SK-N-SH treated with all-trans-retinoic acid at 6 μM for 48 hours (cell line): ENCODE measurements around the gene RBM39.
"Not testable (repeated sequence)": the region's sequence is repeated elsewhere in the genome, so short reads cannot be mapped to it uniquely, and the experiment has no call there.

Source experiments
- ATAC-seq: fragments of 200-7000 bp; cut with Tn5 transposase; 3 replicates; pipeline ENCODE4 v1.9.1; 2020; ENCODE audit warnings: mild to moderate bottlenecking, moderate library complexity
- ARNTL ChIP-seq: fragments of 450-650 bp; formaldehyde crosslinking; IDR thresholded peaks from 2 replicates; pipeline ENCODE4 v1.5.0; 2020; ENCODE audit warnings: low read depth, mild to moderate bottlenecking, moderate library complexity, borderline replicate concordance
- BACH2 ChIP-seq: fragments of 250-450 bp; sonication (Bioruptor Pico); IDR thresholded peaks from 2 replicates; pipeline ENCODE4 v1.9.0; 2021; ENCODE audit warnings: mild to moderate bottlenecking, borderline replicate concordance
- CSDC2 ChIP-seq: fragments of 250-450 bp; sonication (Bioruptor Pico); IDR thresholded peaks from 2 replicates; pipeline ENCODE4 v1.5.0; 2020; ENCODE audit warnings: mild to moderate bottlenecking, moderate library complexity
- CSRNP3 ChIP-seq: fragments of 250-450 bp; sonication (Bioruptor Pico); IDR thresholded peaks from 2 replicates; pipeline ENCODE4 v1.5.1; 2021; ENCODE audit warnings: mild to moderate bottlenecking, moderate library complexity
- ESRRG ChIP-seq: fragments of 250-450 bp; sonication (Bioruptor Pico); IDR thresholded peaks from 2 replicates; pipeline ENCODE4 v1.6.1; 2021; ENCODE audit warnings: mild to moderate bottlenecking
- GLIS3 ChIP-seq: fragments of 250-450 bp; sonication (Bioruptor Pico); IDR thresholded peaks from 2 replicates; pipeline ENCODE4 v1.5.0; 2020; ENCODE audit warnings: mild to moderate bottlenecking, moderate library complexity
- ISL1 ChIP-seq: fragments of 250-450 bp; sonication (Bioruptor Pico); IDR thresholded peaks from 2 replicates; pipeline ENCODE4 v2.1.2; 2022; ENCODE audit warnings: mild to moderate bottlenecking, moderate library complexity
- PATZ1 ChIP-seq: fragments of 250-450 bp; sonication (Bioruptor Pico); IDR thresholded peaks from 2 replicates; pipeline ENCODE4 v1.8.0; 2020; ENCODE audit warnings: mild to moderate bottlenecking, moderate library complexity, borderline replicate concordance
- POU6F1 ChIP-seq: fragments of 250-450 bp; sonication (Bioruptor Pico); IDR thresholded peaks from 2 replicates; pipeline ENCODE4 v1.8.0; 2021; ENCODE audit warnings: low read depth, mild to moderate bottlenecking, moderate library complexity, borderline replicate concordance
- PPARA ChIP-seq: fragments of 250-450 bp; sonication (Bioruptor Pico); IDR thresholded peaks from 2 replicates; pipeline ENCODE4 v1.5.0; 2020; ENCODE audit warnings: mild to moderate bottlenecking, borderline replicate concordance
- RARB ChIP-seq: fragments of 250-450 bp; sonication (Bioruptor Pico); IDR thresholded peaks from 2 replicates; pipeline ENCODE4 v1.8.0; 2021; ENCODE audit warnings: mild to moderate bottlenecking, moderate library complexity
- SNAI2 ChIP-seq: fragments of 250-450 bp; sonication (Bioruptor Pico); IDR thresholded peaks from 2 replicates; pipeline ENCODE4 v1.5.0; 2020; ENCODE audit warnings: mild to moderate bottlenecking, moderate library complexity
- TCF4 ChIP-seq: fragments of 250-450 bp; sonication (Bioruptor Pico); IDR thresholded peaks from 2 replicates; pipeline ENCODE4 v1.8.0; 2021; ENCODE audit warnings: mild to moderate bottlenecking, moderate library complexity, borderline replicate concordance
- TOX ChIP-seq: fragments of 250-450 bp; sonication (Bioruptor Pico); IDR thresholded peaks from 2 replicates; pipeline ENCODE4 v1.8.0; 2021; ENCODE audit warnings: mild to moderate bottlenecking, moderate library complexity, borderline replicate concordance
- TSHZ2 ChIP-seq: fragments of 250-450 bp; sonication (Bioruptor Pico); IDR thresholded peaks from 2 replicates; pipeline ENCODE4 v1.5.0; 2020; ENCODE audit warnings: mild to moderate bottlenecking, moderate library complexity
- ZC3H10 ChIP-seq: fragments of 250-450 bp; sonication (Bioruptor Pico); IDR thresholded peaks from 2 replicates; pipeline ENCODE4 v1.5.1; 2021; ENCODE audit warnings: mild to moderate bottlenecking, moderate library complexity
- ZFP3 ChIP-seq: fragments of 250-450 bp; sonication (Bioruptor Pico); IDR thresholded peaks from 2 replicates; pipeline ENCODE4 v1.5.0; 2020; ENCODE audit warnings: mild to moderate bottlenecking, moderate library complexity
- ZFP30 ChIP-seq: fragments of 450-650 bp; formaldehyde crosslinking; IDR thresholded peaks from 2 replicates; pipeline ENCODE4 v1.5.0; 2022; ENCODE audit warnings: mild to moderate bottlenecking, moderate library complexity
- ZNF565 ChIP-seq: fragments of 450-650 bp; formaldehyde crosslinking; conservative IDR thresholded peaks from 2 replicates; pipeline ENCODE4 v1.5.0; 2020; ENCODE audit warnings: low read depth, mild to moderate bottlenecking, moderate library complexity
- ZNF70 ChIP-seq: fragments of 450-650 bp; formaldehyde crosslinking; IDR thresholded peaks from 2 replicates; pipeline ENCODE4 v1.5.0; 2020; ENCODE audit warnings: mild to moderate bottlenecking, moderate library complexity
- ZNF8 ChIP-seq: fragments of 450-650 bp; formaldehyde crosslinking; IDR thresholded peaks from 2 replicates; pipeline ENCODE4 v1.5.0; 2020; ENCODE audit warnings: mild to moderate bottlenecking, moderate library complexity
- TF ChIP-seq, protein P1 (sequence below): fragments of 250-450 bp; sonication (Bioruptor Pico); IDR thresholded peaks from 2 replicates; pipeline ENCODE4 v1.5.1; 2020; ENCODE audit warnings: low read depth, mild to moderate bottlenecking, moderate library complexity

RBM39 gene

DNA sequence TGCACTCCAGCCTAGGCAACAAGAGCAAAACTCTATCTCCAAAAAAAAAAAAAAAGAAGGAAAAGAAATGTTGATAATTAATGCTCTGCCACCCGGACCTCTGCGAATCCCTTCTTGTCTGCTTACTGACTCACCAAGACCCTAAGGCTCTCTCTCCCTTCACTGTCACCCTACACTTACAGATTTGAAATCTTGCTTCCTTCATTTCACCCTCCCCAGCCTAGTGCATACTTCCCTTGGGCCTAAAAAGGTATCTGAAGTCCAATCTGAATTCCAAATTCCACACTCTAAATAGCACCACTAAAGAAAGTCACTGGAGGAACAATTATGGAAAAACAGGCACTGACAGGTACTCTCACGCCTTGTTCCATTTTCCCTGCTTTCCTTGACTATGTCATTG lies 20.4 kb upstream of the RBM39 start:
- ATAC-seq, result no peak
- TF ChIP-seq TOX (CRISPR knock-in tag), result no peak
- TF ChIP-seq, protein P1, sequence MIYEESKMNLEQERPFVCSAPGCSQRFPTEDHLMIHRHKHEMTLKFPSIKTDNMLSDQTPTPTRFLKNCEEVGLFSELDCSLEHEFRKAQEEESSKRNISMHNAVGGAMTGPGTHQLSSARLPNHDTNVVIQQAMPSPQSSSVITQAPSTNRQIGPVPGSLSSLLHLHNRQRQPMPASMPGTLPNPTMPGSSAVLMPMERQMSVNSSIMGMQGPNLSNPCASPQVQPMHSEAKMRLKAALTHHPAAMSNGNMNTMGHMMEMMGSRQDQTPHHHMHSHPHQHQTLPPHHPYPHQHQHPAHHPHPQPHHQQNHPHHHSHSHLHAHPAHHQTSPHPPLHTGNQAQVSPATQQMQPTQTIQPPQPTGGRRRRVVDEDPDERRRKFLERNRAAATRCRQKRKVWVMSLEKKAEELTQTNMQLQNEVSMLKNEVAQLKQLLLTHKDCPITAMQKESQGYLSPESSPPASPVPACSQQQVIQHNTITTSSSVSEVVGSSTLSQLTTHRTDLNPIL, result no peak
- no peak for TF ChIP-seq ARNTL (CRISPR knock-in tag)
- TF ChIP-seq ZNF8 (CRISPR knock-in tag), result no peak
- no peak for TF ChIP-seq PPARA (CRISPR knock-in tag)
- no peak for TF ChIP-seq TSHZ2 (CRISPR knock-in tag)
- no peak for TF ChIP-seq ZC3H10 (CRISPR knock-in tag)
- no peak for TF ChIP-seq ZNF565 (CRISPR knock-in tag)
- no peak for TF ChIP-seq ZNF70 (CRISPR knock-in tag)

DNA sequence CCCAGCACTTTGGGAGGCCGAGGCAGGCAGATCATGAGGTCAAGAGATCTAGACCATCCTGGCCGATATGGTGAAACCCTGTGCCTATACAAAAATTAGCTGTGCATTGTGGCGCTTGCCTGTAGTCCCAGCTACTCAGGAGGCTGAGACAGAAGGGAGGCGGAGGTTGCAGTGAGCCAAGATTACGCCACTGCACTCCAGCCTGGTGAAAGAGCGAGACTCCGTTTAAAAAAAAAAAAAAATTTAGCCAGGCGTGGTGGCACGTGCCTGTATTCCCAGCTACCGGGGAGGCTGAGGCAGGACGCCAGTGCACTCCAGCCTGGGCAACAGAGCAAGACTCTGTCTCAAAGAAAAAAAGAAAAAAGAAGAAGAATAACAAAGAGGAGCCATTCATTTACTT lies 19.5 kb upstream of the RBM39 start:
- not testable (repeated sequence) for ATAC-seq

DNA sequence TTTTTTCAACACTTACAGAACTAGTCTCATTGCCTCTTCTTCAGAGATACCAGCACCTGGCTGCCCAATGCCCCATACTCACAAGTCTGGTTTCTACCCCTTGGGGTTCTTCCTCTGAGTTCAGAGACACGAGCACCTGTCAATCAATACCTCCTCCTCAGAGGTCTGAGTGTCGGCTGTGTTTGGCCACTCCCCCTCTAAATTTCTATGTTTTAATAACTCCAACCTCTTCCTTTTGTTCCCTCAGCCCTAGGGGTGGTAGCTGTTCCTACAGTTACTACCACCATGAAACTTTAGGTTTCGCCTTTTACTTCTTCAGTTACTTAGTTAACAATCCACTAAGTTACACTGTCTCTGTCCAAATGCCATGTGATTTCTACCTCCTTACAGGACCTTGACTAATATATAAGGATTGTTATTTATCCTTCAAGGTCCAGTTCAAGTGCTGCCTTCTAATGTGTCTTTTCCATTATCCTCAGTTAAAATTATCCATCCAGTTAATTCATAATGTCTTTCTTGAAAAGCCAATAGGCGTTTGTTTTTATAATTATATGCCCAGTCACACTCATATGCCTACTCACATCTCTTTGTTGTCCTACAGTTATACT lies 15.1 kb upstream of the RBM39 start:
- no peak for ATAC-seq
- TF ChIP-seq ARNTL (CRISPR knock-in tag) (no peak), TCF4 (no peak), GLIS3 (CRISPR knock-in tag) (no peak), TOX (CRISPR knock-in tag) (no peak), ESRRG (CRISPR knock-in tag) (no peak), ZC3H10 (CRISPR knock-in tag) (no peak), SNAI2 (CRISPR knock-in tag) (no peak), ZFP30 (CRISPR knock-in tag) (no peak), ZNF565 (CRISPR knock-in tag) (no peak), ZNF70 (CRISPR knock-in tag) (no peak), ZFP3 (CRISPR knock-in tag) (no peak), RARB (CRISPR knock-in tag) (no peak), PATZ1 (CRISPR knock-in tag) (no peak), BACH2 (CRISPR knock-in tag) (no peak), CSRNP3 (CRISPR knock-in tag) (no peak), ISL1 (CRISPR knock-in tag) (no peak), POU6F1 (CRISPR knock-in tag) (no peak), ZNF8 (CRISPR knock-in tag) (no peak), CSDC2 (CRISPR knock-in tag) (no peak), PPARA (CRISPR knock-in tag) (no peak)
